Loucy (cell line): ENCODE results near the gene TEX13B.

ENCODE experiments used
- H2AFZ ChIP-seq: fragments of 200-600 bp; sonication (generic); 2 replicates; pipeline ENCODE4 v1.6.0; 2016; ENCODE audit warnings: antibody characterized with exemption, mild to moderate bottlenecking, low read length, moderate library complexity
- H3F3A ChIP-seq: fragments of 200-600 bp; 2 replicates; pipeline ENCODE4 v1.6.0; 2016; ENCODE audit warnings: antibody characterized with exemption, low read depth, mild to moderate bottlenecking
- H3K27me3 ChIP-seq: fragments of 200-600 bp; sonication (generic); 2 replicates; pipeline ENCODE4 v1.6.1; 2014; ENCODE audit warnings: low read length, mild to moderate bottlenecking; ENCODE audit not compliant: insufficient read depth, poor library complexity, severe bottlenecking
- H3K36me3 ChIP-seq: fragments of 200-600 bp; sonication (generic); 2 replicates; pipeline ENCODE4 v1.6.1; 2016; ENCODE audit warnings: low read length; ENCODE audit not compliant: insufficient read depth
- H3K4me1 ChIP-seq: fragments of 200-600 bp; sonication (generic); 2 replicates; pipeline ENCODE4 v1.5.1; 2014; ENCODE audit warnings: low read length, mild to moderate bottlenecking; ENCODE audit not compliant: insufficient read depth, poor library complexity, severe bottlenecking
- H3K4me2 ChIP-seq: fragments of 200-600 bp; sonication (generic); 2 replicates; pipeline ENCODE4 v1.6.0; 2014; ENCODE audit warnings: antibody characterized with exemption, low read length, low read depth, mild to moderate bottlenecking; ENCODE audit not compliant: poor library complexity, severe bottlenecking
- H3K4me3 ChIP-seq: fragments of 200-600 bp; sonication (generic); 2 replicates; pipeline ENCODE4 v1.5.1; 2014; ENCODE audit warnings: low read length, mild to moderate bottlenecking, mixed read lengths; ENCODE audit not compliant: poor library complexity, severe bottlenecking
- H3K79me2 ChIP-seq: fragments of 200-600 bp; sonication (generic); 2 replicates; pipeline ENCODE4 v1.6.1; 2014; ENCODE audit warnings: low read length; ENCODE audit not compliant: insufficient read depth
- H3K9ac ChIP-seq: fragments of 200-600 bp; sonication (generic); 2 replicates; pipeline ENCODE4 v1.6.0; 2014; ENCODE audit warnings: mild to moderate bottlenecking, low read depth, low read length, moderate library complexity; ENCODE audit not compliant: poor library complexity, severe bottlenecking
- H3K9me2 ChIP-seq: fragments of 200-600 bp; sonication (generic); replicated peaks from 2 replicates; pipeline ENCODE4 v1.6.1; 2016; ENCODE audit warnings: low read depth, low read length, mixed read lengths
- H3K9me3 ChIP-seq: fragments of 200-600 bp; sonication (generic); 2 replicates; pipeline ENCODE4 v1.6.1; 2014; ENCODE audit warnings: mild to moderate bottlenecking, antibody characterized with exemption, low read length, low read depth; ENCODE audit not compliant: insufficient read depth
- H4K20me1 ChIP-seq: fragments of 200-600 bp; sonication (generic); 2 replicates; pipeline ENCODE4 v1.6.0; 2014; ENCODE audit warnings: antibody characterized with exemption, low read length, mild to moderate bottlenecking; ENCODE audit not compliant: insufficient read depth, poor library complexity, severe bottlenecking
- CTCF ChIP-seq: fragments of 200-600 bp; sonication (generic); conservative IDR thresholded peaks from 2 replicates; pipeline ENCODE4 v1.5.1; 2014; ENCODE audit warnings: mild to moderate bottlenecking, antibody characterized with exemption, low read length
- EZH2phosphoT487 ChIP-seq: fragments of 200-600 bp; IDR thresholded peaks from 2 replicates; pipeline ENCODE4 v1.6.1; 2018; ENCODE audit warnings: antibody characterized with exemption, mild to moderate bottlenecking, moderate library complexity, borderline replicate concordance

TEX13B gene

GRCh38 chrX:107982356-107982755 is at the start of gene TEX13B:
TSS of gene TEX13B (minus strand) at chrX:107982370. CDS start at chrX:107982127, 243 bp downstream.
- Histone ChIP-seq H2AFZ (no peak within 1 kb of the TSS), H3K9me2 (no peaks in the 10 kb centered on the region), H4K20me1 (no peaks in the 10 kb centered on the region), H3K9ac (no peak within 1 kb of the TSS), H3K4me2 (no peak within 1 kb of the TSS), H3K36me3 (no peaks in the 10 kb centered on the region), H3K27me3 (no peaks in the 10 kb centered on the region), H3K79me2 (no peaks in the 10 kb centered on the region), H3K4me3 (no peak within 1 kb of the TSS), H3K9me3 (no peaks in the 10 kb centered on the region), H3K4me1 (peaks cover 23% of the 10 kb centered on the region), H3F3A (no peaks in the 10 kb centered on the region)
- TF ChIP-seq CTCF (no peak), EZH2phosphoT487 (no peak)

DNA sequence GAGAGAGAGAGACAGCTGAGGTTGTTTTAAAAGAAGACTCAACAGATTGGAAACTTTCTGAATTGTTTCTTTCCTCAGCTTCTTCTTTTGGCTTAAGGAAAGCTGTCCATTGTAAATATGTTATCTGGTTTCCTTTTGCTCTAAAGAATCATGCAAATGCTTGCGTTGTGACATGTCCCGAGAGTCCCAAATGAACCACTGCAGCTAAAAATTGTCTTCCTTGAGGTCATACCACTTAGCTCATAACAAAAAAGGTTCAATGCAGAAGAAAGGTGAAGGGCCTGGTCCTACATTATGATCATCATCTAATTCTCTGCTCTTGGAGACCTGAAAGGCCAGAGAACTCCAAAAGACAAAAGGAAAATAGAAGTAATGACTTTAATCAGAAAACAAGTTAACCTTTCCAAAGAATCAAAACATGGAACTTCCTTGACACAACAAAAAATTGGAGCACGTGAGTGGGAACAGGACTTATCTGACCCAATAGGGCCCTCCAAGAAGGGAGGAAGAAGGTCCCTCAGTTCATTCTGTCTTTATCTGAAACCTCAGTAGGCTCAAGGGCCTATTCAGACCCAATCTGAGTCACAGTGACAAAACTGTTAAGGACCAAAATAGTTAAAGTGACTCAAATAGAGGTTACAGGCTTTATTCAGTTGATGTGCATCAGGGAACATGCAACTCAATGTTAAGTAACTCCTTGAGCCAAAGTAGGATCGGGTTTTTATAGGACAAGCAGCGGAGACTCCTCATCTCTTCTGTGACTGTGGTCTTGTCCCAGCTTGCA is 48.0 kb upstream of the TEX13B start:
- no peak overlapping the region for H3K9ac ChIP-seq
- H3K27me3 ChIP-seq, result no peaks in the 10 kb centered on the region
- no peaks in the 10 kb centered on the region for H3K79me2 ChIP-seq
- no peak overlapping the region for H3K4me2 ChIP-seq
- H3K9me2 ChIP-seq, result no peaks in the 10 kb centered on the region
- peaks cover 15% of the 10 kb centered on the region for H3K4me1 ChIP-seq
- no peak overlapping the region for H3K4me3 ChIP-seq
- no peaks in the 10 kb centered on the region for H4K20me1 ChIP-seq
- no peaks in the 10 kb centered on the region for H3K36me3 ChIP-seq
- TF ChIP-seq EZH2phosphoT487 (no peak), CTCF (no peak)
- H3F3A ChIP-seq, result no peaks in the 10 kb centered on the region
- H2AFZ ChIP-seq, result no peak overlapping the region
- no peaks in the 10 kb centered on the region for H3K9me3 ChIP-seq

- Histone ChIP-seq H3K9me3 (no peaks in the 10 kb centered on the region), H3K4me3 (no peak overlapping the region), H3K27me3 (no peaks in the 10 kb centered on the region), H3K4me2 (no peak overlapping the region), H4K20me1 (no peaks in the 10 kb centered on the region), H3K79me2 (no peaks in the 10 kb centered on the region), H3K9me2 (no peaks in the 10 kb centered on the region), H2AFZ (no peak overlapping the region), H3K4me1 (peaks cover 22% of the 10 kb centered on the region), H3F3A (no peaks in the 10 kb centered on the region), H3K36me3 (no peaks in the 10 kb centered on the region), H3K9ac (no peak overlapping the region)
- TF ChIP-seq CTCF (no peak), EZH2phosphoT487 (no peak)
These were observed 46.7 kb upstream of the TEX13B start for GRCh38 chrX:108028854-108029253.
